ENCODE data around the gene STK24. TPM values are rescaled to one million over a fixed set of nuclear protein-coding genes. Genes with fewer than 3 reads are reported as not detected.

The STK24 gene
- total and polyA plus RNA-seq, 10 of the 15 experiments (the other 5 are each of a cell fraction or from before 2014, with no cell fraction given) = 7.5 to 115 (median 52.9) TPM

- ChIA-PET POLR2A (no interaction called here), CTCF (interaction anchor here (0.9 kb wide), 1 partner anchor 154 kb away, joined by 3 read pairs; no protein-coding TSS in a partner anchor), SMC1A (ENCODE audit: uncharacterized antibody, unreplicated experiment) (interaction anchor here (1.0 to 1.5 kb wide), 4 partner anchors 18 to 124 kb away, joined by 3 read pairs; no protein-coding TSS in a partner anchor), RAD21 (ENCODE audit: unreplicated experiment) (interaction anchor here (0.6 kb wide), 1 partner anchor 34 kb away, joined by 3 read pairs; no protein-coding TSS in a partner anchor)
- Histone ChIP-seq H4K20me1 (ENCODE audit: control insufficient read depth, insufficient read depth) (no peaks in the 10 kb centered on the region), H2AFZ (ENCODE audit: control insufficient read depth, low read depth, low read length) (no peak overlapping the region), H3K9ac (ENCODE audit: control insufficient read depth, insufficient read depth, low read length) (no peak overlapping the region), H3K79me2 (ENCODE audit: control insufficient read depth, insufficient read depth, low read length) (no peaks in the 10 kb centered on the region), H3K9me3 (replicated peaks; ENCODE audit: control insufficient read depth, insufficient read depth, low read length) (no peaks in the 10 kb centered on the region), H3K27me3 (replicated peaks in 1 of 2; ENCODE audit: control insufficient read depth in 2 of 2, insufficient read depth in 2 of 2, low read length in 1 of 2) (no peaks in the 10 kb centered on the region), H3K4me3 (no peak overlapping the region), H3K27ac (ENCODE audit: control insufficient read depth, insufficient read depth) (no peak overlapping the region), H3K4me2 (ENCODE audit: control insufficient read depth, insufficient read depth) (no peak overlapping the region), H3K4me1 (ENCODE audit: control insufficient read depth, insufficient read depth, low read length) (peaks cover 11% of the 10 kb centered on the region), H3K36me3 (ENCODE audit: control insufficient read depth in 2 of 2, insufficient read depth in 2 of 2, low read length in 1 of 2) (no peaks in the 10 kb centered on the region)
- no peak for DNase-seq (ENCODE audit: low read depth, low spot score)
- WGBS (ENCODE audit: insufficient coverage, insufficient replicate concordance, low lambda C conversion rate, missing lambda C conversion rate) = 25% methylated on average over 2 of the region's 2 CpGs
- in situ Hi-C loops (cut with MboI) (no loop called here), intact Hi-C loops (cut with micrococcal nuclease; ENCODE audit: unreplicated experiment) (no loop called here)
- FAIRE-seq = no peak
- ATAC-seq = no peak
- no peak for TF ChIP-seq ZNF384 (IDR thresholded peaks at IDR 0.05; ENCODE audit: borderline replicate concordance, low read depth, low read length)
- peak; percentile 7; the same call in 1 of the 2 replicates for TF ChIP-seq PKNOX1 (IDR thresholded peaks at IDR 0.05)
- no peak for TF ChIP-seq PAX8 (IDR thresholded peaks at IDR 0.05)
- TF ChIP-seq CEBPB (IDR thresholded peaks at IDR 0.05; ENCODE audit: borderline replicate concordance in 1 of 2, low read depth in 2 of 2, low read length in 2 of 2) = no peak
- no TSS peak for BruUV-seq (replicated peaks)
Observed at GRCh38 chr13:98599502-98600328, 22.8 kb upstream of the STK24 start.
